HG02943 (cell line): ENCODE data around the gene PALM.

Experiments used
- ATAC-seq: cut with Tn5 transposase; IDR thresholded peaks from one replicate; pipeline ENCODE4 v1.9.1; 2021; ENCODE audit warnings: mild to moderate bottlenecking, low read depth, moderate library complexity; ENCODE audit not compliant: unreplicated experiment

Gene PALM

DNA sequence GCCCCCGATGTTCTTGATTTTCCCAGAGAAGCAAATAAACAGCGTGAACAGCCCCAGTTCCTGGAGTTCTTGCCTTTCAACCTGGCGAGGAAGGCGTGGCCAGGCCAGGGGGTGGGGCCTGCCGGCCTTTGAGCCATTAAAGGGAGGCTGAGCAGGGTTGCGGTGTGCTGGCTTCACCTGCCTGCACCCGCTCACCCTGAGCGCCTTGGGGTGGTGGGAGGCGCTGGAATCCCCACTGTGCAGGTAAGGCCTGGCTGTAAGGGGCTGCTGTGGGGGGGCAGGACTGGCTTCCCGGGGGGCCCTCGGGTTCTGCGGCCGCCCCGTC is 39.5 kb downstream of the PALM start:
- no peak for ATAC-seq

DNA sequence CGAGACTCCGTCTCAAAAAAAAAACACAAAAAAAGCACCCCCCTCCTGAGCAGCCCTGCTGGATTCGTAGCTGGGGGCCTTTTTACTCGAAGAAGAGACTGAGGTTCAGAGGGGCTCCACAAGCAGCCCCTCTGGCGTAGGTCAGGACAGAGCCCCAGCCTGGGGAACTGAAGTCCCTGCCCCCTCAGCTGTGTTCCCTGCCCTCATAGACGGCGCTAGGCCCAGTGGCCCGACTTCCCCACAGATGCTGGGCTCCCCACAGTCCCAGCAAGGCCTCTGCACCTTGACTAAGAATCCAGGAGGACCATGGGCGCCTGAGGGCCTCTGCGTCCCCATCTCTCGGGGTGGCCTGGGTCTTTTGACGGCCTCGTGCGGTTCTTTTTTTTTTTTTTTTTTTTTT is 41.1 kb downstream of the PALM start:
- ATAC-seq, result no peak

DNA sequence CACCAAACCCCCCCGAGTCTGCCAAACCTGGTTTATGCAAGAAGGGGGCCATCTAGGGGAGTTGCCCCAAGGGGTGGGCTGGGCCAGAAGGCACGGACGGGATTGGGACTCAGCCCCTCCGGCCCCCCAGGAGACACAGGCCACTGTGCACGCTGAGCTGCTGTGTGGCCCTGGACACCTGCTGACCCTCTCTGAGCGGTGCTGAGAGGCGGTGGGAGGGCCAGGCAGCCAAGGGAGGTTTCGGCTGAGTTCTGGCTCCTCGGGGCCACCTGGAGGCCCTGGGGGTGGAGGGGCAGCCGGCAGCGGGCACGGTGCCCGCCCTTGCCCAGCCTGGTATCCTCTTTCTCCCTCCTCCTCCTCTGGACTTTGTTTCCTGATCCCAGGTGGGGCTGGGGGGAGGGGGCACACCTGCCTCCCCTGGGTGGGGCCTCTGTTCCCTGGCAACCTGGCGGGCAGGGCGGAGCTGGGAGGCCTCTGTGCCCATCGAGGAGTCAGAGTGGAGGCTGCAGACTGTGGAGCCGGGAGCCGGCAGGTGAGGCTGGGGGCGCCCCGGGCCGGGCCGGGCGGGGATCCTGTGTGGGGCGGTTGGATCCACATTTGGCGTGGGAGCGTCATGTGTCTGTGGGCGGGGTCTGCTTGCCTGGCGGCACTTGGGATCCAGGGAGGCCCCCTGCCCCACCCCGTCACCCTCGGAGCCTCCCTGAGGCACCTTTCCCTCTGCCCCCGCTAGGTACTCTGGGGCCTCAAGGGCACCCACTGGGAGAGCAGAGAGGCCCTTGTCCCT is 42.1 kb downstream of the PALM start, which contains the start of gene MISP:
MISP (plus strand) TSS at position 473 of the 784 bp plus-strand sequence. CDS start 5,835 bp downstream, outside the sequence.
- ATAC-seq, result no peak

DNA sequence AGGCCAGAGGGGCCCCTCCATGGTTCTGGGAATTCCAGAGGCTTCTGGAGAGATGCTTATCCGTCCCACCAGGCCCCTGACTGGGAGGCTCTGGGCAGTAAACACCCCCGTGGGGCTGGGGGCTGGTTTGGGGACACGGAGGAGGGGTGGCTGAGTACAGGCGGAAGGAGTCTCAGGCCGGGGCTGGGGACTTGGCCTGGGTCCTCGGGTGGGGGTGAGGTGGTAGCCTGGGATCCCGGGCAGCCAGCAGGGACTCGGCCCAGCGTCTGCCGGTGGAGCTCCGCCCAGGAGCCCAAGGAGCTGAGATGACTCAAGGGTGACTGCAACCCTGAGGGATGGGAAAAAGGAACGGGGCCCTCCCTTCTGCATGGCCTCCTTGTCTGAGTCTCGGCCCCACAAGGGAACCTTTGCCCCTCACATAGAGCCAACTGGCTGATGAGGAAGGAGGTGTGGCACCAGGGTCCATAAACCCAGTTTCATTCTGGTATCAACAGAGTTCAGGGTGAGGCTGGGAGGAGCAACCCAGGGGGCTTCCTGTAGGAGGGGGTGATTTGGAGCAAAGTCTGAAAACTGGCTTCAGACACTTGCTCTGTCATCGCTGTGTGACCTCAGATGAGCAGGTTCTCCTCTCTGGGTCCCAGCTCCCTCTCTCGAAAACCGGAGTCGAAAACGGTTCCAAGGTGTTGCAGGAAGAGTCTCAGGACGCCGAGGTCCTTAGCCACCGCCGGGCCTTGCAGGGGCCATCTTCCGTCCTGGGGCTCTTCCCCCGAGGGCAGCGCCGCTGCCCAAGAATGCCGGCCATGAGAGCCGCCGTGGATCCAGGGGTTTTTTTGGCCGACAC is 43.0 kb downstream of the PALM start:
- ATAC-seq, result no peak

DNA sequence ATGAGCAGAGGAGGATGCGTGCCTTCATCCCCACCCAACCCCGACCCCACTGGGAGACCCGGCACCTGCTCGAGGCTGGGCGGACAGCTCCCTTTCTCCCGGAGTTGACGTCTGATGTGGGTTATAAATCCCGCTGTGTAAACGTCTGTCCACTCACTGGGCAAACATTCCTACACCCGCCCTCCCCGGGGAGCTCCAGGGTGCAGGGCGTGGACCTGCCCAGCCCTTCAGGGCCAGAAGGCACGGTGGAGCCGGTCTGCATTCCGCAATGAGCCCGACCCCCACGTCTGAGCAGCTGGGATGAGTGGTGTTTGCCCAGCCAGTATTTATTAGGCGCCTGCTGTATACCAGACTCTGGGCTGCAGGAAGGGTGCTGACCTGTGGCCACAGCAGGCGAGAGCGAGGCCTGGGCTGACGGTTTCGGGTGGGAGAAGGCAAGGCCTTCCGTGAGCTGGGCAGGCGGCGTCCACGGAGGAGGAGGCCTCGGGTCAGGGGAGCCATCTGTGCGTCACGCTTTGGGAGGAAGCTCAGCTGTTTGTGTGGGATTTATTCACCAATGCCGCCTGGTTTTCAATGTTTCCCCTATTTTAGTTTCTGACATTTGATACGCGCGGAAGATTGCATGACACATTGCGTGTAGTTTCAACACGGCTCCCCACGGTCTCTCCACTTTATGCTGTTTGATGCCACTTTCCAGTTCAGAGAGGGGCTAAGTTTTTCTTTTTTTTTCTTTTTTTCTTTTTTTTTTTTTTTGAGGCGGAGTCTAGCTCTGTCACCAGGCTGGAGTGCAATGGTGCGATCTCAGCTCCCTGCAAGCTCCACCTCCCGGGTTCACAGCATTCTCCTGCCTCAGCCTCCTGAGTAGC is 44.1 kb downstream of the PALM start:
- no peak for ATAC-seq

DNA sequence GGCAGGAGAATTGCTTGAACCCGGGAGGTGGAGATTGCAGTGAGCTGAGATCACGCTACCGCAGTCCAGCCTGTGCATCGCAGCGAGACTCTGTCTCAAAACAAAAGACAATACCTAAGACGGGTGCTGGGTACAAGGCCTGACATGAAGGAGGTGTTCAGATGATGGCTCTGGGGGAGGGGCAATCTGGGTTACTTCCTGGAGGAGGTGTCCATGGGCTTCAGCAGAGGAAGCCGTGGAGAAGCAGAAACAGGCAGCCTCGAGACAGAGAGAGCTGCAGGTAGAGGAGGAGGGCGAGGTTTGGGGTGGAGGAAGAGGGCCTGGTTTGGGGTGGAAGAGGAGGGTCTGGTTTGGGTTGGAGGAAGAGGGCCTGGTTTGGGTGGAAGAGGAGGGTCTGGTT is 45.8 kb downstream of the PALM start:
- ATAC-seq, result no peak

DNA sequence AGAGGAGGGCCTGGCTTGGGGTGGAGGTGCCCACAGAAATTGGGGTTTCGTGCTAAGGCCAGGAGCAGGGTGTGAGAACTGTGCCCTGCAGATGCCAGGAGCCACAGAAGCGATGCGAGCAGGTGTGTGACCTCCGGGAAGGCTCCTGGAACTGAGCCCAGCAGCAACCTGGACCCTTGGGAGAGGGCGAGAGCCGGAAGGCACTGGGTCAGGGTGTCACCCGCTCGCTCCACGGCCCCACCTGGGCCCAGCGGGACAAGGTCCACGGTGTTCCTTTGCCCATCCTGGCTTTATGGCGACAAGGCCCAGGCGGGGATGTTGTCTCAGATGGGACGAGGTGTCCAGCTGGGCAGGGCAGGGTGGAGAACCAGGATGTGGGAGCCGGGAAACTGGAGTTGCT is 46.3 kb downstream of the PALM start:
- no peak for ATAC-seq

DNA sequence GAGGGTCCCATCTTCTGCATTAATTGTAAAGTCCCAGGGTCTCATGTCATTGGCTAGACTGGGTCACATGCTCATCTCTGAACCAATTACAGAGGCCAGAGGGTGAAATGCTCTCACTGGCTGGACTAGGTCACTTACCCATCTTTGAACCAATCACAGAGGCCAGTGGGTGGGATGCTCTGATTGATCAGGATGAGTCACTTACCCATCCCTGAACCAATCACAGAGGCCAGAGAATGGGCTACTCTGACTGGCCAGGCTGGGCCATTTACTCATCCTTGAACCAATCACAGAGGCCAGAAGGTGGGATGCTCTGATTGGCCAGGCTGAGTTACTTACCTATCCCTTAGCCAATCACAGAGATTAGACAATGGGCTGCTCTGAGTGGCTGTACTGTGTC is 47.5 kb downstream of the PALM start:
- ATAC-seq, result no peak

DNA sequence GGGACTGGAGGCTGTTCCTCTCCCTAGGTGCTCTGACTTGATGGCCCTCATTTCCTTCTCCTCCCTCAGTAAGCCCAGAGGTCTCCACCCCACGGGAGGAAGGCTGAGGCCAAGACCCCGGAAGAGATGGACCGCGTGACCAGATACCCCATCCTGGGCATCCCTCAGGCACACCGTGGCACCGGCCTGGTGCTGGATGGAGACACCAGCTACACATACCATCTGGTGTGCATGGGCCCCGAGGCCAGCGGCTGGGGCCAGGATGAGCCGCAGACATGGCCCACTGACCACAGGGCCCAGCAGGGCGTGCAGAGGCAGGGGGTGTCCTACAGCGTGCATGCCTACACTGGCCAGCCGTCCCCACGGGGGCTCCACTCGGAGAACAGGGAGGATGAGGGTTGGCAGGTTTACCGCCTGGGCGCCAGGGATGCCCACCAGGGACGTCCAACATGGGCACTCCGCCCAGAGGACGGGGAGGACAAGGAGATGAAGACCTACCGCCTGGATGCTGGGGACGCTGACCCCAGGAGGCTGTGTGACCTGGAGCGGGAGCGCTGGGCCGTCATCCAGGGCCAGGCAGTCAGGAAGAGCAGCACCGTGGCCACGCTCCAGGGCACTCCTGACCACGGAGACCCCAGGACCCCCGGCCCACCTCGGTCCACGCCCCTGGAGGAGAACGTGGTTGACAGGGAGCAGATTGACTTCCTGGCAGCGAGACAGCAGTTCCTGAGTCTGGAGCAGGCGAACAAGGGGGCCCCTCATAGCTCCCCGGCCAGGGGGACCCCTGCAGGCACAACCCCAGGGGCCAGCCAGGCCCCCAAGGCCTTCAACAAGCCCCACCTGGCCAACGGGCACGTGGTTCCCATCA is 48.3 kb downstream of the PALM start:
- no peak for ATAC-seq

DNA sequence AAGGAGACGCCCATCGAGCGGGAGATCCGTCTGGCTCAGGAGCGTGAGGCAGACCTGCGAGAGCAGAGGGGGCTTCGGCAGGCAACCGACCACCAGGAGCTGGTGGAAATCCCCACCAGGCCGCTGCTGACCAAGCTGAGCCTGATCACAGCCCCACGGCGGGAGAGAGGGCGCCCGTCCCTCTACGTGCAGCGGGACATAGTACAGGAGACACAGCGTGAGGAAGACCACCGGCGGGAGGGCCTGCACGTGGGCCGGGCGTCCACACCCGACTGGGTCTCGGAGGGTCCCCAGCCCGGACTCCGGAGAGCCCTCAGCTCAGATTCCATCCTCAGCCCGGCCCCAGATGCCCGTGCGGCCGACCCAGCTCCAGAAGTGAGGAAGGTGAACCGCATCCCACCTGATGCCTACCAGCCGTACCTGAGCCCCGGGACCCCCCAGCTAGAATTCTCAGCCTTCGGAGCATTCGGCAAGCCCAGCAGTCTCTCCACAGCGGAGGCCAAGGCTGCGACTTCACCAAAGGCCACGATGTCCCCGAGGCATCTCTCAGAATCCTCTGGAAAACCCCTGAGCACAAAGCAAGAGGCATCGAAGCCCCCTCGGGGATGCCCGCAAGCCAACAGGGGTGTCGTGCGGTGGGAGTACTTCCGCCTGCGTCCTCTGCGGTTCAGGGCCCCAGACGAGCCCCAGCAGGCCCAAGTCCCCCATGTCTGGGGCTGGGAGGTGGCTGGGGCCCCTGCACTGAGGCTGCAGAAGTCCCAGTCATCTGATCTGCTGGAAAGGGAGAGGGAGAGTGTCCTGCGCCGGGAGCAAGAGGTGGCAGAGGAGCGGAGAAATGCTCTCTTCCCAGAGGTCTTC is 49.3 kb downstream of the PALM start:
- no peak for ATAC-seq

DNA sequence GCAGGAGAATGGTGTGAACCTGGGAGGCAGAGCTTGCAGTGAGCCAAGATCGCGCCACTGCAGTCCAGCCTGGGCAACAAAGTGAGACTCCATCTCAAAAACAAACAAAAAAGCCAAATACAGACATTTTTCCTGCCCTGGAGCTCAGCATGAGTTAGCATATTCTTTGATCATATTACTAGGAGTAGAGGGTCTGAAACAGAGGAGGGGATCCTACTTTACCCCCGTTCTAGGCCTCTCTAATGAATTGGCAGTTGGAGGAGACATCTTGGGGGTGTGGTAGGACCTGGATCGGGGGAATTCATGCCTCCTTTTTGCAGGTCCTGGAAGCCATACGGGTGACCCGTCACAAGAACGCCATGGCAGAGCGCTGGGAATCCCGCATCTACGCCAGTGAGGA is 54.4 kb downstream of the PALM start:
- ATAC-seq, result no peak

DNA sequence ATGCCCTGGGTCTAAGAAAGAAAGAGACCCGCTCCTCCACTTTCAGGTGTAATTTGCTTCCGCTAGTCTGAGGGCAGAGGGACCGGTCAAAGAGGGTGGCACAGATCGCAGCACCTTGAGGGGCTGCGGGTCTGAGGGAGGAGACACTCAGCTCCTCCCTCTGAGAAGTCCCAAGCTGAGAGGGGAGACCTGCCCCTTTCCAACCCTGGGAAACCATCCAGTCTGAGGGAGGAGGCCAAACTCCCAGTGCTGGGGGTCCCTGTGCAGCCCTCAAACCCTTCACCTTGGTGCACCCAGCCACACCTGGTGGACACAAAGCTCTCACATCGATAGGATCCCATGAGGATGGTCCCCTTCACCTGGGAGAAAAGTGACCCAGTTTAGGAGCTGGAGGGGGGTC is 55.1 kb downstream of the PALM start:
- no peak for ATAC-seq

DNA sequence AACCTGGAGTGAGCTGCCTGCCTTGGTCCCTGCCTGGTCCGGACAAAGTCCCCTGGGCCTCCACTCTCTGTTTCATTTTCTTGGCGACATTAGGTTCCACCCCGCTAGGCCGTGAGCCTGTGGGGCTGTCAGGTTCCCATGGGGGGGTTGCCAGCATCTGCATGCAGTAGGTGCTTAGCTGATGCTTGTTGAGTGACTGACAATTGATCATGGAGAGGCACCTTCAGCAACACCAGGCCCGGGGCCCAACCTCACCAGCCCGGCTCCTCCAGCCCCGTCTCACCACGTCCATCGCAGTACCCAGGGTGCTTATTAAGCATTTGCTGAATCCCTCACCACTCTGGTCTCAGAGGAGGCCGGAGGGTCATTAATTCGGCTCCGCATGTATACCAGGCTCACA is 55.6 kb downstream of the PALM start:
- ATAC-seq, result no peak

DNA sequence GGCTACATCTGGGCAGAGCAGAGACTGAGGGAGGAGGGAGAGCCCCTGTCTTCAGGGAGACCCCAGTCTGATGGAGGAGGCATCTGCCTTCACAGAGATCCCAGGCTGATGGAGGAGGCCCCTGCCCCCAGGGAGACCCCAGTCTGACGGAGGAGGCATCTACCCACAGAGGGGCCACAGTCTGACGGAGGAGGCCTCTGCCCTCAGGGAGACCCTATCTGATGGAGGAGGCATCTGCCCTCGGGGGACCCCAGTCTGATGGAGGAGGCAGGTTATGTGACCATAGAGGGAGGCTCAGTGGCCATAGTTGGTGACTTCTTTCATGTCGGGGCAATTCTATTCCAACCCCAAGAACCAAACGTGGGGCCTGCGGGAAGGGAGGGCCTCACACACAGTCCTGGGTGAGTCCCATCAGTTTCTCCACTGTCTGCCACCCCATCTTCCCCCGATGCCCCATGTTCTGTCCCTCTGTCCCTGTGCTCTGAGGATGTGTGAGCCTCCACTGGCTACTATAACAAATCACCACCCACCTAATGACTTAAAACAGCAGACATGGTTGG is 56.5 kb downstream of the PALM start:
- no peak for ATAC-seq

DNA sequence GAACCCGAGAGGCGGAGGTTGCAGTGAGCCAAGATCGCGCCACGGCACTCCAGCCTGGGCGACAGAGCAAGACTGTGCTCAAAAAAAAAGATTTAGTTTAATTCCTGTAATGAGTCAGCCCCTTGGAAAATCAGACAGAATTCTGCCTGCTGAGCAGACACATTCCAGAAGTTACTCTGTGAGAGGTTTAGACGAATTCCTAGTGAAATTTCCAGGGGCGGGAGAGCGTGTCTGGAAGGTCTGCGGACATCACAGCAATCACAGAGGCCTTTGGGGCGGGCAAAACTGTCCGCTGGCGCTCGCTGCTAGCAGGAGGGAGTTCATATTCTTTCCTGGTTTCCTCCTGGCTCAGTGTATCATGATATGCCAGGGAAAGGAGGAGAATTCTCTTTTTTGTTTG is 59.7 kb downstream of the PALM start:
- no peak for ATAC-seq

DNA sequence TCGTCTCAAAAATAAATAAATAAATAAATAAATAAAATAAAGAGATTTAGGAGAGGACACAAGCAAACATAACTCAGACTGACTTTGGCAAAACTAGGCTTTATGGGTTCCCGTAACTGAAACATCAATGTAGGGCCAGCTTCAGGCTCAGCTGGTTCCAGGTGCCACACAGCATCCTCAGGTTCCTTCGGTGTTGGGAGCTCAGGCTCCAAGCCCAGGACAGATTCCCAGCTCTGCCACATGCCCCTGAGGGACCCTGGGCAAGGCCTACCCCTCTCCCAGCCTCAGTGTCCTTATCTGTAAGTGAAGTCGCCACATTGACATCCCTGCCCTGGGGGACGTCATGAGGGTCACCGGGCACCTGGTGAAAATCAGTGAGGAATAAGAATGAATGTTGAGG is 60.9 kb downstream of the PALM start:
- ATAC-seq, result no peak

DNA sequence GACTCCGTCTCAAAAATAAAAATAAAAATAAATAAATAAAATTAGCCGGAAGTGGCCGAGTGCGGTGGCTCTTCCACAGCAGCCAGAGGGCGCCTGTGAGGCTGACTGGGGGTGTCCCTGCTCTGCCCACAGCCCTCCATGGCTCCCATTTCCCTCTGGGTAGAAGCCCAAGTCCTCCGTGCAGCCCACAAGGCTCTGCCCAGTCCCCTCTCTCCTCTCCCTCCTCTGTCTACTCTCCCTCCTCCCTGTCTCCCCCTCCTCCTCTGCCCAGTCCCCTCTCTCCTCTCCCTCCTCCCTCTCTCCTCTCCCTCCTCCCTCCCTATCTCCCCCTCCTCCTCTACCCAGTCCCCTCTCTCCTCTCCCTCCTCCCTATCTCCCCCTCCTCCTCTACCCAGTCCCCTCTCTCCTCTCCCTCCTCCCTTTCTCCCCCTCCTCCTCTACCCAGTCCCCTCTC is 62.6 kb downstream of the PALM start:
- no peak for ATAC-seq

DNA sequence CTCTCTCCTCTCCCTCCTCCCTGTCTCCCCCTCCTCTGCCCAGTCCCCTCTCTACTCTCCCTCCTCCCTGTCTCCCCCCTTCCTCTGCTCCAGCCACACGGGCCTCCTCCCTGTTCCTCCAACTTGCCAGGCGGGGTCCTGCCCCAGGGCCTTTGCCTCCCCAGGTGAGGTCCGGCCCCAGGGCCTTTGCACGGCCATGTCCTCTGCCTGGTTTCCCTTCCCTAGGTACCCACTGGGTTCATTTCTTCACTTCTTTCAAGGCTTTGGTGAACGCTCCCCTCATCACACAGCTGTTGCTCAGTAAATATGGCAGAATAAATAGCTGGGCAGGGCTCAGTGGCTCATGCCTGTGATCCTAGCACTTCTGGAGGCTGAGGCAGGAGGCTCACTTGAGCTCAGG is 63.3 kb downstream of the PALM start:
- ATAC-seq, result no peak
